CD4-positive, alpha-beta T cell treated with Interleukin-21 for 1 hour (primary cell): ENCODE results near the gene TUBA1C.
"Not testable (repeated sequence)": the region's sequence is repeated elsewhere in the genome, so short reads cannot be mapped to it uniquely, and the experiment has no call there.

Source experiments
- DNase-seq: peaks from one replicate; pipeline ENCODE4 v3.0.0-alpha.2; 2020

The TUBA1C gene

GRCh38 chr12:49314811-49315210 lies 49.9 kb downstream of the TUBA1C start:
- no peak for DNase-seq

GRCh38 chr12:49317118-49317517 lies 52.2 kb downstream of the TUBA1C start:
- not testable (repeated sequence) for DNase-seq

- DNase-seq: not testable (repeated sequence)
Observed at GRCh38 chr12:49320411-49321103, 55.7 kb downstream of the TUBA1C start.

GRCh38 chr12:49322367-49322707 lies 57.5 kb downstream of the TUBA1C start:
- no peak for DNase-seq

GRCh38 chr12:49322708-49323523 lies 58.0 kb downstream of the TUBA1C start, which contains the start of gene TROAP:
Gene TROAP, plus strand, starts transcription at chr12:49323255. Its CDS starts 354 bp downstream, at chr12:49323609.
- peak; percentile 99 for DNase-seq

- no peak for DNase-seq
Observed at GRCh38 chr12:49323524-49324097, 58.7 kb downstream of the TUBA1C start.
